Vagina (tissue), 2 donors: ENCODE data around the gene SH3RF1. TPM values are rescaled to one million over a fixed set of nuclear protein-coding genes. Genes with fewer than 3 reads are reported as not detected.

Experiments used
- DNase-seq, 2 donors: peaks; one replicate each; pipeline ENCODE4 v3.0.0-alpha.2; 2017; ENCODE audit errors: extremely low spot score in 2 of 2
- H3K27ac ChIP-seq: fragments of 200-600 bp; sonication (generic); one replicate; pipeline ENCODE4 v1.5.1; 2019
- H3K27me3 ChIP-seq: fragments of 200-600 bp; sonication (generic); one replicate; pipeline ENCODE4 v1.5.1; 2019
- H3K36me3 ChIP-seq, 2 donors: fragments of 200-600 bp; sonication (generic); one replicate each; pipeline ENCODE4 v1.5.1; 2017 to 2019
- H3K4me1 ChIP-seq: fragments of 200-600 bp; sonication (generic); one replicate; pipeline ENCODE4 v1.5.1; 2019
- H3K4me3 ChIP-seq, 2 donors: fragments of 200-600 bp; sonication (generic); 1 replicate in 1 of 2; 2 replicates in 1 of 2; pipeline ENCODE4 v1.5.1; 2016 to 2019
- H3K9me3 ChIP-seq: fragments of 200-600 bp; sonication (generic); one replicate; pipeline ENCODE4 v1.5.1; 2019
- POLR2A ChIP-seq, 2 donors: fragments of 450-650 bp; IDR thresholded peaks; one replicate each; pipeline ENCODE4 v1.6.1; 2017; ENCODE audit warnings: antibody characterized with exemption in 2 of 2, mild to moderate bottlenecking in 2 of 2, moderate library complexity in 2 of 2
- POLR2AphosphoS5 ChIP-seq, 2 donors: sonication (generic); formaldehyde crosslinking; IDR thresholded peaks; one replicate each; pipeline ENCODE4 v1.9.0; 2017; ENCODE audit warnings: antibody characterized with exemption in 2 of 2, mild to moderate bottlenecking in 2 of 2, low read depth in 1 of 2; ENCODE audit not compliant: insufficient read depth in 1 of 2
- intact Hi-C: fragments of 100-400 bp; cut with DNase I; formaldehyde crosslinking; loops from one replicate; pipeline ENCODE4 v1.15.1; 2023
- total RNA-seq: library from RNA; depleted of rRNA; stranded (reverse); fragments of >200 nt; gene quantifications from one replicate; pipeline ENCODE4 v1.2.3, GENCODE V29; 2016
- TF ChIP-seq, protein P1 (sequence below), 3 experiments: fragments of 450-650 bp in 2 of 3; fragments of 200-600 bp in 1 of 3; sonication (generic) in 1 of 3; IDR thresholded peaks; one replicate each; pipeline ENCODE4 v1.5.1; 2017 to 2019; ENCODE audit warnings: antibody characterized with exemption in 3 of 3, mild to moderate bottlenecking in 2 of 3, moderate library complexity in 2 of 3

SH3RF1 gene
- total RNA-seq, 1 donor from 2014 or later, result 16.0 TPM

DNA sequence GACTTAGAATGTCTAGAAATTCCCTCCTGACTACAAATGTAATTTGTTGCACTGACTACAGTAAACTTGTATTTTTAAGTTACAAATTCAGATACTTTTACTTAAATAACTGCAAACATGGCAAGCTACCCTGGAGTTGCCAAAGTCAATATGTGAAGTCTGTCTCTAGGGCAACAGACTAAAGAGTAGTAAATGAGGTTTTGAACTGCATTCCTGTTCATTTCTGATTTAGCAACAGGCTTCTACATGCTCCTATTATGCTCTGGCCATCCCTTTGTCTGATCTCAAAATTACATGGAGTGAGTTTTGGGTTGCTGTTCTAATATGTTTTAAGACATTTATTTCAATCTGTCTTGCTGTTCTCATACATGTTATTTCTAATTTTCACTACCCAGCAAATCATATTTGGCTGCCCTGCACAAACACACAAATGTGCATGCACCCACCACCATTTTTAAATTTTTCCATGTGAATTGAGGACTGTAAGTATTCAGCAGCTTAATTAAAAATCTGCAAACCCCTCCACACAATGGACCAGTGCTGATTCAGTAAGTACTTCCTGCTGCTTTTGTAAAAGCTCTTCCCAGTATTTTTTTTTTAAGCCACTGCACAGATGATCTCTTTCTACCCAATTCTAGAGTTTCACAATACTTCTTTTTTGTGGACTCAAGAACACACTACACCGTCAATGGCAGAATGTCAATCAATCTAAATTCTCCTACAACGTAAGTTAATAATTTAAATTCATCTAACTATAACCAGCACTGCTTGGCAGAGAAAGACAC lies 26.7 kb downstream of the SH3RF1 start:
- H3K27ac ChIP-seq, result no peak overlapping the region
- no peaks in the 10 kb centered on the region for H3K36me3 ChIP-seq
- no peaks in the 10 kb centered on the region for H3K27me3 ChIP-seq
- H3K9me3 ChIP-seq, result no peaks in the 10 kb centered on the region
- DNase-seq, result no peak
- intact Hi-C loops, result no loop called here
- peaks cover 26% of the 10 kb centered on the region for H3K4me1 ChIP-seq
- TF ChIP-seq POLR2AphosphoS5 (IDR thresholded peaks at IDR 0.05; ENCODE audit: insufficient read depth in 1 of 2, low read depth in 1 of 2), result no peak
- TF ChIP-seq POLR2A (IDR thresholded peaks at IDR 0.05), result no peak
- TF ChIP-seq, protein P1, sequence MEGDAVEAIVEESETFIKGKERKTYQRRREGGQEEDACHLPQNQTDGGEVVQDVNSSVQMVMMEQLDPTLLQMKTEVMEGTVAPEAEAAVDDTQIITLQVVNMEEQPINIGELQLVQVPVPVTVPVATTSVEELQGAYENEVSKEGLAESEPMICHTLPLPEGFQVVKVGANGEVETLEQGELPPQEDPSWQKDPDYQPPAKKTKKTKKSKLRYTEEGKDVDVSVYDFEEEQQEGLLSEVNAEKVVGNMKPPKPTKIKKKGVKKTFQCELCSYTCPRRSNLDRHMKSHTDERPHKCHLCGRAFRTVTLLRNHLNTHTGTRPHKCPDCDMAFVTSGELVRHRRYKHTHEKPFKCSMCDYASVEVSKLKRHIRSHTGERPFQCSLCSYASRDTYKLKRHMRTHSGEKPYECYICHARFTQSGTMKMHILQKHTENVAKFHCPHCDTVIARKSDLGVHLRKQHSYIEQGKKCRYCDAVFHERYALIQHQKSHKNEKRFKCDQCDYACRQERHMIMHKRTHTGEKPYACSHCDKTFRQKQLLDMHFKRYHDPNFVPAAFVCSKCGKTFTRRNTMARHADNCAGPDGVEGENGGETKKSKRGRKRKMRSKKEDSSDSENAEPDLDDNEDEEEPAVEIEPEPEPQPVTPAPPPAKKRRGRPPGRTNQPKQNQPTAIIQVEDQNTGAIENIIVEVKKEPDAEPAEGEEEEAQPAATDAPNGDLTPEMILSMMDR (IDR thresholded peaks at IDR 0.05), result no peak
- H3K4me3 ChIP-seq, result no peak overlapping the region

DNA sequence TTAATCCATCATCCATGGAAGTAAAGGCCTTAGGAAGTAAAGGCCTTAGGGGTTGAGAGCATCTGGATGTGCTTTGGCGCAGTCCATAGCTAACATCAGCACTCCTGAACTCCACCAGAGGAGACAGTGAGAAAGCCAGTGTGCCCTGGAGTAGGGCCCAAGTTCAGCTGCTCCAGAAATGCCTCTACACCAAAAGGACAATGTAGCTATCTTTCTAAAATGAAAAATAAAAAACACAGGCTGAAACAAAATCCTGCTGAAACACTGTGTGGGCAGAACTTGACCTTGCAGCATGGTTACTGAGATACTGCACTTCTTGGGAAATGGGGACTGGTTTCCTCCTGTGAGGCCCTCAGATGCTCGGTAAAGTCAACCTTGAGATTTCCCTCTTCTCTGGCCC lies 29.3 kb downstream of the SH3RF1 start:
- DNase-seq, result no peak
- no peak overlapping the region for H3K27ac ChIP-seq
- H3K27me3 ChIP-seq, result no peaks in the 10 kb centered on the region
- H3K36me3 ChIP-seq, result no peaks in the 10 kb centered on the region
- H3K4me3 ChIP-seq, result no peak overlapping the region
- intact Hi-C loops, result no loop called here
- peaks cover 50% of the 10 kb centered on the region for H3K4me1 ChIP-seq
- no peak for TF ChIP-seq POLR2AphosphoS5 (IDR thresholded peaks at IDR 0.05; ENCODE audit: insufficient read depth in 1 of 2, low read depth in 1 of 2)
- TF ChIP-seq, protein P1 (IDR thresholded peaks at IDR 0.05), result no peak
- TF ChIP-seq POLR2A (IDR thresholded peaks at IDR 0.05), result no peak
- no peaks in the 10 kb centered on the region for H3K9me3 ChIP-seq

DNA sequence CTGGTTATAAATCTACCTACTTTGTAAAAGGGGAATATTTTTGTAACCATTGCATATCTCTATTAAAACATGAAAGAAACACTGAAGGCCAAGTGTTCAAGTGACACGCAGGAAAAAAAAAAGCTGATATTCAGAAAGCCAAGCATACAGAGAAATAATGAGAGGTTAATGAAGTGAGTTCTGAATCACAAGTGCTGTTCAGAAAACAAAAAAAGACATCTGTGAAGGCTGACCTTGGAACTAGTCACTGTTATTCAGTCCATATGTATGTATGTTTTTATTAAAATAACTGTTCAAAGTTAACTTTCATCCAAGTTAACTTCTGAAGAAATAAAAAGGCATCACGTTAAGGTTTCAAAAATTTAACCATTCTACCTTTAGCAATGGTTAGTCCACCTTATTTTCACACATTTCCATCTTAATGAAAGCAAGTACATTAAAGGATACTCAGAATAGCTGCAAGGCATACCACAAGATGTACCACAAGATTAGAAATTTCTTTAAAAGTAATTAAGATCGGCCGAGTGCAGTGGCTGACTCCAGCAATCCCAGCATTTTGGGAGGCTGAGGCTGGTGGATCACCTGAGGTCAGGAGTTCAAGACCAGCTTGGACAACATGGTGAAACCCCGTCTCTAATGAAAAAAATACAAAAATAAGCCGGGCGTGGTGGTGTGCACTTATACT lies 31.4 kb downstream of the SH3RF1 start:
- H3K27me3 ChIP-seq, result no peaks in the 10 kb centered on the region
- H3K4me1 ChIP-seq, result peaks cover 65% of the 10 kb centered on the region
- no peak overlapping the region for H3K4me3 ChIP-seq
- TF ChIP-seq POLR2A (IDR thresholded peaks at IDR 0.05) (no peak), POLR2AphosphoS5 (IDR thresholded peaks at IDR 0.05; ENCODE audit: insufficient read depth in 1 of 2, low read depth in 1 of 2) (no peak)
- TF ChIP-seq, protein P1 (IDR thresholded peaks at IDR 0.05), result no peak
- no peak for DNase-seq
- no peak overlapping the region for H3K27ac ChIP-seq
- intact Hi-C loops, result no loop called here
- no peaks in the 10 kb centered on the region for H3K36me3 ChIP-seq
- H3K9me3 ChIP-seq, result no peaks in the 10 kb centered on the region

DNA sequence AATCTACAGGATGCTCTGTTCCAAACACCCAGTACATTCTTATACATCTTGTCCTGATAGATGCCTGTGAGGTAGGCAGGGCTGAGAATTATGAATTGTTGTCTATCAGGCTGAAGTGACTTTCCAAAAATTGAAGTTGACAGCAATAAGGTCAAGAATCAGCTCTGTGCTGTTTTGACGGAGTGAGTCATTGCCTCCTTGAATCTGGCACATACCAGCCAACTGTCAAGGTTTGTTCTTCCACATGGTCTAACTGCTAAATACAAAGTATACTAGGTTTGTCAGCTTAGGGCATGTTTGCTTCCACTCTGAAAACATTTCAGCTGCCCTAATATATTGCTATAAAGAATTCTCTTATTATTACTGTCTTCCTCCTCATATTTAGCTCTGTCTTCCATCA lies 32.3 kb downstream of the SH3RF1 start:
- Histone ChIP-seq H3K4me1 (peaks cover 61% of the 10 kb centered on the region), H3K27ac (no peak overlapping the region), H3K9me3 (no peaks in the 10 kb centered on the region), H3K27me3 (no peaks in the 10 kb centered on the region), H3K36me3 (no peaks in the 10 kb centered on the region), H3K4me3 (no peak overlapping the region)
- intact Hi-C loops, result no loop called here
- TF ChIP-seq POLR2A (IDR thresholded peaks at IDR 0.05), result no peak
- TF ChIP-seq, protein P1 (IDR thresholded peaks at IDR 0.05), result no peak
- no peak for TF ChIP-seq POLR2AphosphoS5 (IDR thresholded peaks at IDR 0.05; ENCODE audit: insufficient read depth in 1 of 2, low read depth in 1 of 2)
- no peak for DNase-seq
